CD4-positive, alpha-beta T cell treated with Interleukin-21 for 1 hour (primary cell): ENCODE data around the gene PPP4C.
"Not testable (repeated sequence)": the region's sequence is repeated elsewhere in the genome, so short reads cannot be mapped to it uniquely, and the experiment has no call there.

Experiments
- DNase-seq: peaks from one replicate; pipeline ENCODE4 v3.0.0-alpha.2; 2020

PPP4C gene

DNA sequence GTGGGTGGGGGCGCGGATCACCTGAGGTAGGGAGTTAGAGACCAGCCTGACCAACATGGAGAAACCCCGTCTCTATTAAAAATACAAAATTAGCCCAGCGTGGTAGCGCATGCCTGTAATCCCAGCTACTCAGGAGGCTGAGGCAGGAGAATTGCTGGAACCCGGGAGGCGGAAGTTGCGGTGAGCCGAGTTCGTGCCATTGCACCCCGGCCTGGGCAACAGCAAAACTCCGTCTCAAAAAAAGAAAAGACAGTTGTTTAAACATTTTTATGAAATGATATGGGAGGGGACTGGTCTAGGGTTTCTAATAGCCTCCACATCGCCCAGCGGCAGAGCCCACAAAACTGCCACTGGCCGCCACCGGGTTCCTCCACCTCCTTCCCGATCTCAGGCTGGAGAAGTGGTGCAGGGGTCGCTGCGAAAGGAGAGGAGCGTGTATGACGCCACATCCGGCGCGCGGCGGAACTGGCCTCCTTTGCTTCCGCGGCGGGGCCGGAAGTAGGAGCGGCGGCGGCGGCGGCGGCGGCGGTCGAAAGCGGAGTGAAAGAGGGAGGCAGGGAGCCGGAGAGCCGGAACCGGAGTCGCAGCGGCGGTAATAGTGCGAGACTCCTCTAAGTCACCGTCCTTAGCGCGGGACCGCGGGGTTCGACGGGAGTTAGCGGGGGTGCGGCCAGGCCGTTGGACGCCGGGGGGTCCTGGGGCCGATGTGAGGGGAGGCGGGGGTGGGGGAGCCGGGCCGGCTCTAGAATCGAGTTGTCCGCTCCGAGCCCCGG lies at the start of gene PPP4C:
TSS of gene PPP4C (plus strand) at position 492 of the 773 bp plus-strand sequence. CDS start 384 bp downstream, outside the sequence.
- peak; percentile 90 for DNase-seq

DNA sequence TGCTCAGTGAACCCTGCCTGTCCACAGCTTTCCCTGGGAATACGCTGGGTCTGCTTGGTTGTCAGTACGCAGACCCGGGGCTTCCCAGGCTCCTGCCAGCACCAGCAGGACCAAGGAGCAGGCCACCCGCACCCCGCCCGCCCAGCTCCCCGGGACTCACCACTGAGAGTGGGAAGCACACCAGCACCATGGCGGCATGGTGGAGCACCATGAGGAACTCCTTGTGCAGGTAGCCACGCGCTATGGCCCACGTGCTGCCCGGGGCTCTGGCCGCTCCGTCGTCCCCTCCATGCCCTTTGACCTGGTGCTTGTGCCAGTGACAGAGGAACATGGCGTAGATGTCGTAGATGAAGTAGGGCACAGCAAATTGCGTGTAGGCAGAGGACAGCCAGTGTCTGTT lies 49.3 kb upstream of the PPP4C start:
- no peak for DNase-seq

DNA sequence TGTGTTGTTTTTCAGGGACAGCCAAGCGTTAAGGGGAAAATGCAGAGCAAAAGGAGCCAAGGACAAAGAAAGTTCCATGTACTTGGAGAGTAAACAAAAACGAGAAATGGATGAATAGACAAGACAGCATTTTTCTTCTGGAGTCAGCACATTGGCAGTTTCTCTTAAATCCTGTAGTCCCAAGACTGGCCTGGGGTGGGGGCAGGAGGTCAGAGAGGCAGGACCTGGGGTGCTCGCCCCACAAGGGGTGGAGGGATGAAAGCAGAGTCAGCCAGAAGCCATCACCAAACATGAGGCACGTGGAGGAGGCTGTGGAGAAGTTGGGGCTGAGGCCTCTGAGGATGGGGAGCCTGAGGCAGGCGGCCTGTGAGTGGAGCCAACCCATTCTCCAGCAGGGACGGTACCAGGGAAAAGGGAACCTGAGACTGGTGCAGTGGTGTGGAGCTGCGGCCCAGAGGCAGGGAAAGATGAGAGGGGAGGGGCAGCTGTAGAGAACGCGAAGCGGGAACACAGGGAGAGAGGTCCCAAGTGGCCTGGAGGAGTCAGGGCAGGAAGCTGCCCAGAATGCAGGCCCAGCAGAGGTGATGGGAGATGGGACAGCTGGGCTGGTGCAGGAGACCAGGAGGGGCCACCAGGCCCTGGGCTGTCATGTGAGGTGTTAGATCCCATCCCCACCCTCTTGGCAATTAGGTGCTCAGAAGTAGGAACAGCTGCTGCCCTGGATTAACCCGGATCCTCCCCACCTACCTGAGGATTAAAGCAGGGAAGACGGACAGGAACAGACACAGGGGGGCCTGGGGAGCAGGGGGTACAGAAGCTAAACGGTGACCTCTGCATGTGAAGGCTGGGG lies 48.0 kb upstream of the PPP4C start:
- DNase-seq, result no peak

DNA sequence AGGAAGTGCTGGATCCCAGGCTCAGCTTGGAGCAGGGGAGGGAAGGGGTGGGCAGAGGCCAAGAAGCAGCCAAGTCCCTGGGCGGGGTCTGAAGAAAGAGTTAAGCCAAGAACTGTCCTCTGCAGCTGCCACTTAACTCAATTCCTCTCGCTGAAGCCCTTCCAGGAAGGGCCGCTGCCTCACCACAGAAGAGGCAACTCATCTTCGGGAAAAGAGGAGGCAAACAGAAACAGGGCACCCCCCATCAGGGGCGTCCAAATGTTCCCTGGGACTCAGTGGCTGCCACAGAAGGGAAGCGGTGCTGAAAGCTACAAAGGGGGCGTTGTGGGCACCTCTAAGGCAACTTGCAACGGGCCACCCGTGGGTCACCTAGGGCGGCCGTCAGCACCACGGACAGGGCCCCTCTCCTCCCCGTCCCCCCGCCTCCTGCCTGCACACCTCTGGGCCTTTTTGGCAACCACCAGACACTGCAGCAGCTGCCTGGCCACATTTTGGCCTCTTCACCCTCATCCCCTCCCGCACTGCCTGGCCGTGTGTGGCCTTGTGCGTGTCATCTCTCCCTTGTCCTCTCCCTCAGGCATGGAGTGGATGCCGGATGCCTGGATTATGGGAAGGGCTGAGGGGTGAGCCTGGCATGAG lies 47.2 kb upstream of the PPP4C start:
- DNase-seq, result no peak

DNA sequence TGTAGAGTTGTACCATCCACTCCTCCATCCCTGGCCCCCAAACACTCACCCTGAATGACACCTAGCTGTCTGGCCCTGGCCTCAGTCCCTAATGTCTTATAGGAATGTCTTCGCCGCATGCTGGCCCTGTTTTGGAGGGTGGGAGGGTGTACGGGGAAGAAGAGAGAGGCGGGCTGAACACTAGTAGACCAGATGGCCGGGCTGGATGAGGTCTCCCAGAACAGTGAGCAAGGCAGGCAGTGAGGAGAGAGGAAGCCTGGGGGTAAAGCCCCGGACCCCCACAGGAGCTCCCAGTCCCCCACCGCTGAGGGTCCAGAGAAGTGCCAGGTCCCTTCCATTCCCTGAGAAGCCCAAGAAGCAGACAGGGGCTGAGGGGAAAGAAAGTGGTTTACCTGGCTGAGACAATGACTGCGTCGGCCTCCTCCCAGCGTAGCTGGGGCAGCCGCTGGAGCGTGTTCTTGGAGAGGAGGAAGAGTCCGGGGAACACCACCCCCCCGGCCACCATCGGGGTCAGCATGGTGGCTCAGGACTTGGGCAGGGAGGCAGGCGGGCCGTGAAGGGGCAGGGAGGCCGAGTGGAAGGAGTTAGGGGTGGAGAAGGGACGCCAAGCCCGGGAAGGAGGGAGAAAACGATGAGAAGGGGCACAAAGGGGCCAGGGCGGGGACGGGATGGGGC lies 45.6 kb upstream of the PPP4C start:
- no peak for DNase-seq

DNA sequence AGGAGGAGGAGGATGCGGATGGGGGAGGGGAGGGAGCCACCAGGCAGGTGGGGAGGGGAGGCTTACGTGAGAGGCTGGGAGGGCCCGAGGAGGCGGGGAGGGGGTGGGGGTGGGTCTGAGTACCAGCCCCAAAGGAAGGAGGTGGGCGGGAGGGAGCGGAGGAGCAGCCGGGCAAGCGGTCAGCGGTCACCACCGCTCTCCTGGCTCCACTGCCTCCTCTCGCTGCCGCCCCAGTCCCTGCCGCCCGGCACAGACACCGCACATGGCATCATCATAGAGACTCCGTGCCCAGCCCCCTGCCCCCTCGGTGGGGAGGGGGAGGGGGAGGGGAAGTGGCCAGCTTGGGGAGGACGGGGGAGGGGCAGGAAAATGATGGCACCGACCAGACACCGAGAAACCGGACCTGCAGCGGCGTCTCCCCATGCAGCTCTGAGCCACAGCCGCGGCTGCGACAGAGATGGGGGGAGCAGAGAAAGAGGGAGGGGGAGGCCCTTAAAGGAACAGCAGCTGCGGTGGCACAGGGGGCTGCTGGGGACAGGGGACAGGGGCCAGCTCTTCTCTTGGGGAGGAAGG lies 44.9 kb upstream of the PPP4C start, which contains the start of gene TLCD3B:
TSS of gene TLCD3B (minus strand) at position 431 of the 573 bp plus-strand sequence. CDS start 744 bp downstream, outside the sequence.
- DNase-seq, result no peak

DNA sequence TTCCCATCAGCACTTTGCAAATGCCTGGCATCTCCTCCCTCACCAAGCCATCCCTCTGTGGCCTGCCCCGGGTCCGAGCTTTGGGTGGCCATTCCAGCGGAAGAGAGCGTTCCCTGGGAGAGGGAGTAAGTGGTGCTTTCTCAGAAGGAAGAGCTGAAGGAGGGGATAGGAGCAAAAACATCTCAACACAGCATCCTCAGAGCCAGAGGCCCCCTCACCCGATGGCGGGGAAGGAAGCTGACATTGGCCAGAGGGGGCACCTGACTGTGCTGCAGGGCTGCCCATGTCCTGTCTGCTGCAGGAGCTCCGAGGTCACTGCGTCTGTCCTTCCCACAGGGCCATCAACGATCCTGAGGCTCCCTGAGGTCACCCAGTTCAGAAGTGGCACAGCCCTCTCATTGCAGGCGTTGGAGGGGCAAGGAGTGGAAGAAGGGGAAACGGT lies 44.3 kb upstream of the PPP4C start:
- DNase-seq, result no peak

DNA sequence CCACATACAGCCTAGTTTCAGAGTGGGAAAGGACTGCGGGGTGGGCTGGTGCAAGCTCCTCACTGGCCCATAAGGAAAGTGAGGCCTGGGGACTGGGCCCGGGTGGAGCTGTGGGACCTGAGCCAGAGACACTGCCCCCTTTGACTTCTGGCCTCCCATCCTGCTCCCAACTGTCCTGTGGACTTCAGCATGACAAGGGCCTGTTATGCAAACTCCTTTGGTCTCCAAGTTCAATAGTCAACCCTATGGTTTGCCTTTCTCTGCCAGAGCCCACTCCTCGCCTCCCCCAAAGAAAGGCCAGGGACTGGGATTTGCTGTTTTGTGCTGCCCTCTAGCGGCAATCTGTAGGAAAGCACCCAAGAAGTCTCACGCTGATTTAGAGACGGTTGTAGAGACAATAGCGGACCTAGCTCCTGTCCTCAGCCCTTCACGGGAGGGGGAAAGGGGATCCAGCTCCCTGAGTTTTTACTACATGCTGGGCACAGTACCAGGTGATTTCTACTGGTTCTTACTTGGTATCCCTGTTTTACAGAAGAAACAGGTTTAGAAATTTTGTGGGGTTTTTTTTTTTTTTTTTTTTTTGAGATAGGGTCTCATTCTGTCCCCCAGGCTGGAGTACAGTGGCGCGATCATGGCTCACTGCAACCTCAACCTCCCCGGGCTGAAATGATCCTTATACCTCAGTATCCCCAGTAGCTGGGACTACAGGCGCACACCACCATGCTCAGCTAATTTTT lies 43.5 kb upstream of the PPP4C start:
- DNase-seq, result peak; percentile 77

DNA sequence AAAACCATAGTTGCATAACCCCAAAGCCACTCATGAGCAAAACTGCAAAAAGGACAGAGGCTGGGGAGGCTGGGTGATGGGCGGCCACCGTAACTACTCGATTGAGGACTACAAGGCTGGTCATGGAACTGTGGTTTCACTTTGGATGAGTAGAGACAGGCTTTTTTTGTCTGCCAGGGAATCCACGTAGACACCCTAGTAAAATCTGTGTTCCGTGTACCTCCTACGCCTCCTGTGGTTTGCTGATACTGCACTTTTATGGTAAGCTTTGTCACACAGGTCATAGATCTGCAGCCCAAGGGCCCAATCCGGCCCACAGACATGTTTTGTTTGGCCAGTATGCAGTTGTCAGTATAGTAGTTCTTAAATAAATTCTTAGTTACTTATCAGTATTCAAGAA lies 42.5 kb upstream of the PPP4C start:
- DNase-seq, result no peak

DNA sequence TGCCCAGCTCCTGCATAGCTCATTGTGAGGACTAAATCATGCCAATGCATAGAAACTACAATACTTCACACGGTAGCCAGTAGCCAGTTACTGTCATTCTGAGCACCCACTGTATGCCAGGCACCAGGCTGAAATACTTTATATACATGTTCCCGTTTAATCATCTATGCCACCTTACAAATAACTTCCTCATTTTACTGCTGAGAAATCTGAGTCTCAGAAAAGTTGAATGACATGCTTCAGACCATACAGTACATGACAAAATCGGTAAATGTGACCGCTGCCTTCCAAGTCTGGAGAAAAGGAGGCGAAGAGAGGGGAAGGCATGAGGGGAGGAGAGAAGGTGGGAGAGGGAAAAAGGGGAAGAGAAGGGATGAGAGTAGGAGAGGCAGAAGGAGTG lies 35.6 kb upstream of the PPP4C start:
- DNase-seq, result no peak

DNA sequence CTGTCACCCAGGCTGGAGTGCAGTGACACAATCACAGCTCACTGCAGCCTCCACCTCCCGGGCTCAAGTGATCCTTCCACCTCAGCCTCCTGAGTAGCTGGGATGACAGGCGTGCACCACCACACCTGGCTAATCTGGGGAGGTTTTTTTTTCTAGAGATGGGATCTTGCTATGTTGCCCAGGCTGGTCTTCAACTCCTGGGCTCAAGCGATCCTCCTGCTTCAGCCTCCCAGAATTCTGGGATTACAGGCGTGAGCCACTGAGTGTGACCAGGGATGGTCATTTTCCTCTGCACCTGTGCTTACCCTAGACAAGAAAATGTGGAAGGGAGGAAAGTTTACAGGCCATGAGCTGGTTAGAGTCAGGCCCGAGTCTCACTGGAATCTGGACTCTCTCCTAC lies 35.1 kb upstream of the PPP4C start:
- not testable (repeated sequence) for DNase-seq

DNA sequence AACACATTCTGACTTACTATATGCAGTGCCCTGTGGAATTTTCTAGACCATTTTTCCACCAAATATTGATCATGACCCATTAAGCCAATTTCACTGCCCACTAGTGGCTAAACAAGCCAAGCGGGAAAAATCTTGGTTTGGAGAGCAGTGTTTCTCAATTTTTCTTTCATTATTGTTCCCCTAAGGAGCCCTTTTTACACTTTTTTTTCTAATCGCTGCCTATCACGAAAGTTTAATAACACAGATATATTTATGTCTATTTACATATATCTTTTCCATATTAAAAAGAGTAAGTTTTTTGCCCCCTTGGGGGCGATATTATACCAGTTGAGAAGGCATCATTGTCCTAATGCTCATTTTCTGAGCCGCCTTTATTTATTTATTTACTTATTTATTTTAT lies 34.0 kb upstream of the PPP4C start:
- DNase-seq, result peak; percentile 57

DNA sequence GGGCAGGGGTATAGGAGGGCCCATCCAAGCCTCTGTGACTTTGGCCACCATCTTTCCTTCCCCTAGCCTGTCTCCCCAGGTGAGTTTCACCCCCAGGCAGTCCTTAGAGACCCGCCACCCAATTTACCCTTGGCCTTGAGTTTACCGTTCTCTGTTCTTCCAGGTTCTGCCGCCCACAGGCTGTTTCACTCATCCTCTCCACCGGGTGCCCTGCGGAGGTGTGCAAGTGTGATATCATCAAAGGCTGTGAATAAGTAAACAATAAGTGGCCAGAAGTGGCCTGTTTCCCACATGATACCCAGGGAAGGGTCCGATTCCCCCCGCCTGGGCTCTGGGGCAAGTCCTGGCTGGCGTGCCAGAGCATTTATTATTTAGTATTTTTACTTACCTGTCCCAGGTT lies 29.6 kb upstream of the PPP4C start:
- no peak for DNase-seq

DNA sequence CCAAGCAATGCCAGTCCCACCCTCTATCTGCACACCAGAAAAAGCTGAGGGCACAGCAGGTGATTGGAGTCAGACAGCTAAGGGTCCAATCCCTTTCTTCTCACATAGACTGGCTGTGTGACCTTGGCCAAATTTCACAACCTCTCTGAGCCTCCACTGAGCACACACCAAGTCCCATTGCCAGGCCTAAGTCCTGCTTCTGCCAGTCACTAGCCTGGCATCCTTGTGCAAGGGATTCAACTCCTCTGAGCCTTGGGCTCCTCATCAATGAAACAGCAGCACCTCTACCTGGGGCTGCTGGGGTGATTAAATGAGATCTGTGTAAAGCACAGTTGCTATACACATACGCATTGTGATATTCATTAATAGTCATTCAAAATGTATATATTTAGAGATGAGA lies 29.2 kb upstream of the PPP4C start:
- DNase-seq, result no peak

DNA sequence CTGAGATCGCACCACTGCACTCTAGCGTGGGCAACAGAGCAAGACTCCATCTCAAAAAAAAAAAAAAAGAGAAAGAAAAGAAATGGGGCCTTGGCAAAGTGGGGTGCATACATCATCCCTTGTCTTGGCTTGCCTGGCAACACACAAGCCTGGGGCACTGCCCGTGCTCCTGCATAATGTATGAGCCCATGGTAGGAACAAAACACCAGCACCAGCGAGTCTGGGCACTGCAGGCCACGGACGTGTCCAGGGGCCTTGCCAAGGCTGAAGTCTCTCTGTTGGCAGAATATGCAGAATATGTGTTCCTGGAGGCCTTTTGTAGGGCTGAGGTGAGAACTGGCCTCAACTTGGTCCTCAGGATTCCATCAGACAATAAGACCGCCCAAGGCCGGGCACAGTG lies 25.9 kb upstream of the PPP4C start:
- no peak for DNase-seq

DNA sequence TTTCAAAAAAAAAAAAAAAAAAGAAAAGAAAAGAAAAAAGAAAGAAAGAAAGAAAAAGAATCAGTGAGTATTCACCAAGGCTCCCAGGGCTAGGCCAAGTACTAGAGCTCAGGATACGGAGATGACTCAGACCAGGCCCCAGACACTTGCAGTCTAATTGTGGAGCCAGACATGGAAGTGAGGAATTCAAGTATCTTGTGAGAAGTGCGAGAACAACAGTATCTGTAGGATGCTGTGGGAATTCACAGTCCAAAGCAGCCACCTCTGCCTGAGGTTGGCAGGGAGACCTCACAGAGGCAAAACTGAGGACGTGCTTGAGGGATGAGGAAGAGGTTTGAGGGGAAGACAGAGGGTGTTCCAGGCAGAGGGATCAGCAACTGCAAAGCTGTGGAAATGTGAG lies 24.3 kb upstream of the PPP4C start:
- no peak for DNase-seq

DNA sequence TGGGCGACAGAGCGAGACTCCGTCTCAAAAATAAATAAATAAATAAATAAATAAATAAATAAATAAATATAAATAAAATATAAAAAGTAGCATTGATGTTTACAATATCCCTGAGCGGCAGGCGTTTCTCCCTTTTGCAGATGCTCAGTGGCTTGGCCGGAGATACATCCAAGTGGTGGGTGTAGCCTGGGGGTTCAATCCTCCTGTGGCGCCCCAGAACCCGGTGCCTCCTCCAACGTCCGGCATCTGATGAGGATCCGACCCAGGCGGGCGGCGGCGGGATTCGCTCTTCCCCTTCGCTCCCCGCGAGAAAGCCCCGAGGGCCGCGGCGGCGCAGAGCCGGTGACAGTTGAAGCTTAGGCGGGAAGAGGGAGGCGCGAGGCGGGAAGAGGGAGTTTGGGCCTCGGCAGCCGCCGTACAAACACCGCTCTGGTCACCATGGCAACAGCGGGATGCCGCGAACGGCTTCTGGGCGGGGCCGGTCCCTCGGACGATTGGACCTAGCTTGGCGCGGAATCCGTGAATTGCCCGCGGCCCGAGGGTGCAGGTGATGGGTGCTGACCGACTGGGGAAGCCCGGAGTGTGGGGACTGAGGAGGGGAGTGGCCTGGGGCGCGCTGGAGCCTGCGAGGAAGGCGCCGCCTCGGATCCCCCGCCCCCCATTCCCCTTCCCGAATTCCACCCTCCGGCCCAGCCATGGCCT lies 23.0 kb upstream of the PPP4C start:
- DNase-seq, result peak; percentile 90

DNA sequence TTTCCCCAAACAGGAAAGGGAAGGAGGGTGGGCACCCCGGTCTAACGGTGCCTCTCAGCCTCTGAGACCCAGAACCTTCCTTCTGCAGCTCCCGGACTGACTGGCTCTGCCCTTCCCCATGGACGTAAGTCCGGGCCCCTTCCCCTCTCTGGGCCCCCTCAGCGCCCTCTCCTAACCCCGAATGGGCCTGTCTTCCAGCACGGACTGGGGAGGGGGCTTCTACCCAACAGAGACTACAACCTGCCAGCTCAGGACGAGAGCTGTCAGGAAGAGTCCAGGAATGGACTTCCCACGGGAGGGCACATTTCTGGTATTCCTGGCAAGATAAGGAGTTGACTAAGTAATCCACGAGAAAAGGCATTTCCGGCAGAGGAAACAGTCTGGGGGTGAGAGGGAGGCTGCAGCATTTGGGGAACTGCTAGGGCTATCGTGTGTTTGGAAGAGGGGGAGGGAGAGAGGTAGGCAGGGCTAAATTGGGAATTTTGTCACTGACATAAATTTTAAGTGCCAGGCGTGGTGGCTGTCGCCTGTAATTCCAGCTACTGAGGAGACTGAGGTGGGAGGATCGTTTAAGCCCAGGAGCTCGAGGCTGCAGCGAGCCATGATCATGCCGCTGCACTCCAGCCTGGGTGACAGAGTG lies 22.3 kb upstream of the PPP4C start:
- DNase-seq, result no peak

DNA sequence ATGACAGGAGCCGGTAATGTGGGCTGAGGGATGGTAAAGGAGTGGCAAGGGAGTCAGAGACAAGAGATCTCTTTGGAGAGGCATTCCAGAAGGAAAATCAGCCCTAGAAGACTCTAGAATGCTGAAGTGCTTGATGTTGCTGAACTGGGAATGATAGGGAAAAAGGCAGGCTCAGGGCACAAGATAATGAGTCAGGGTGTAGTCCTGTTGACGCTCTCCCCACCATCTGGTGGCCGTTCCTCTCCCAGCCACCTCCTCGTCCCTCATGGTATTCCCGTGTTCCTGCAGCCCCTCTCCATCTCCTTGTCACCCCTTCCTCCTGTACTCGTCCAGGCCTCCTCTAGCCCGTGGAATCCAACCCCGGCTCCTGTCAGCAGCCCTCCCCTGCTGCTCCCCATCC lies 21.3 kb upstream of the PPP4C start:
- DNase-seq, result no peak

DNA sequence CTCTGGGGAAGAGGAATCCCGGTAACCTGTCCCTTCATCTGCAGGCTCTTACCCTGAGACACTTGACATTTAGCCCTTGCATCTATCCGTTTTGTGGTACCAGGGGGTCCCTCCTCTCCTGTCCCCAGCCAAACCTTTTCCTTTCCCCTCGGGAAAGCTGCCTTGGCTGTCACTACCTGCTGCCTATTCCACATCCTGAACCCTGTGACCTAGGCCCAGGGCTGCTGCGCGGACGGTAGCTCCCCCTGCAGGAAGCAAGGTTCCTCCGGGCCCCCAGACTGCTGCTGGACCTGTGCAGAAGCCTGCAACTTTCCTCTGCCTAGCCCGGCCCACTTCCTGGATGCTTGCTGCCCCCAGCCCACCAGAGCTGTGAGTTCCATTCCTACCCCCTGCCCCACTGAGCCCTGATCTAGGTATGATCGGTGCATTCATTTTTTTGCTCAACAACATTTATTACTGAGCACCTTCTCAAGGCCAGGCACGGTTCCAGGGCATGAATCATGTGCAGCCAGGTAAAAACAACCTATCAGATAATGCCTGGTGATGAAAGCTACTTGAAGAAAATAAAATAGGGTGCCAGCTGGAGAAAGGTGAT lies 20.7 kb upstream of the PPP4C start:
- DNase-seq, result peak; percentile 56
